DMS153 treated with DMSO at 0.1 percent for 48 hours (cell line): ENCODE data around the gene GLT8D2.
A peak's percentile ranks its signal among the peaks of the same experiment; 100 is the strongest.

Source experiments
- DNase-seq: peaks from one replicate; lab custom pipeline; 2025; ENCODE audit not compliant: unreplicated experiment; lab: John Stamatoyannopoulos, UW

The GLT8D2 gene

DNA sequence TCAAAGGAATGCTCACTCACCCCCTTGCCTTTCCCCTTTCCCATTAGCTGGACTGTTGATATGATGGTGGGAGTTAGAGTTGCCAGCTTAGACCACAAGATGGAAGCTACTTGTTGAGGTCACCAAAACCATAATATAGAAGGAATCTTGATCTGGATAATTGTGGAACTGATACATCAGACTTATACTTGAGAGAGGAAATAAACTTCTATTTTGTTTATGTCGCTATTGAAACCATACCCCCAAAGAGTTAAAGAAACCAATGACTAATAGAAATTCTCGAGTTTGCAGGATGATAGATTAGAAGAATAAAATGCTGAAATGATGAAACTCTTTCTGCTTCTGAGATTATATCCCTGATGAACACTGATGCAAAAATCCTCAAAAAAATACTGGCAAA, 46.4 kb downstream of the GLT8D2 start:
- no peak for DNase-seq

DNA sequence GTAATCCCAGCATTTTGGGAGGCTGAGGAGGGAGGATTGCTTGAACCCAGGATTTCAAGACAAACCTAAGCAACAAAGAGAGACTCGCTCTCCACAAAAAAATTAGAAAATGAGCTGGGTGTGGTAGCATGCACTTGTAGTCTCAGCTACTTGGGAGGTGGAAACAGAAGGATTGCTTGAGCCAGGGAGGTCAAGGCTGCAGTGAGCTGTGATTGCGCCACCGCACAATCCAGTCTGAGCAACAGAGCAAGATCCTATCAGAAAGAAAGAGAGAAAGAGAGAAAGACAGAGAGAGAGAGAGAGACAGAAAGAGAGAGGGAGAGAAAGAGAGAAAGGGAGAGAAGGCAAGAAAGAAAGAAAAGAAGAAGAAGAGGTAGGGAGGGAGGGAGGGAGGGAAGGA, 47.3 kb downstream of the GLT8D2 start:
- no peak for DNase-seq

DNA sequence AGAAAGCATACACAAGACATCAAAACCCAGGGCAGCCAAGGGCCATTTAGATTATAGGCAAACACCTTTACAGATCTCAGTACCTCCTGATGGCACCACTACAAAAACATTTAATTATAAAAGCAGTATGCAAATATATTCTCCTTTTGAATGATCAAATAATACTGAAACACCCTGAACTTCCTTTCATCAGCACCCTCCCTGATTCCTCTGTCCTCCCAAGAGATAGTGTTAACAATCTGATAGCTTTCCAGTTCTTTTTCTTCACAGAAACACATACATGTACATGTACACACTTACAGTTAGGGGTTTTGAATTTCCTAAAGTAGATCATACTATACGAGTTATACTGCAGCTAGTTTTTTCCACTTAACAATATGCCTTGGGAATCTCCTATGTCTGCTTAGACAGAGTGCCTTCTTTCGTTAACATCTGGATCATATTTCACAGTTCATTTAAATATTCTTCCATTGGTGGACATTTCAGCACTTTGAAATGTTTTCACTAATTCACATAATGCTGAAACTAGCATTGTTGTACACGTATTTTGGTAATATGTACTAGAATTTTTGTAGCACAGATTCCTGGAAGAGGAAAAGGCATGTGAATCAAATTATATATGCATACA, 49.1 kb downstream of the GLT8D2 start:
- no peak for DNase-seq

DNA sequence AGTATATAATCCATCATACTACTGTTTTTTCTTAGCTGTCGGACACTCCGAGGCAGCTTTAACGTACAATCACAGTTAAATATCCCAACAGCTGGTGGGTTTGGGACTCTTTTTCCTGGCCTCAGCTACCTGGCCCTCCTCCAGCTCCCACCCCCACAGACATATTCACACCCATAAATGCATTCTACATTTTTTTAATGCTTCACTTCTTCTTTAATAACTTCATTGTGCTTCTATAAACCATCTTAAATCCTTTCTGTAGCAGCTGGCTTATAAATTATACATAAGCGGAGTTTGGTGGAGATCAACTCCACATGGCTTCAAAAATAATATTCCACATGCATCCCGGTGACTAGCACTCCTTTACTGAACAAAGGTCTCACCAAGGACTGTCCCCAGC, 51.0 kb downstream of the GLT8D2 start:
- no peak for DNase-seq

DNA sequence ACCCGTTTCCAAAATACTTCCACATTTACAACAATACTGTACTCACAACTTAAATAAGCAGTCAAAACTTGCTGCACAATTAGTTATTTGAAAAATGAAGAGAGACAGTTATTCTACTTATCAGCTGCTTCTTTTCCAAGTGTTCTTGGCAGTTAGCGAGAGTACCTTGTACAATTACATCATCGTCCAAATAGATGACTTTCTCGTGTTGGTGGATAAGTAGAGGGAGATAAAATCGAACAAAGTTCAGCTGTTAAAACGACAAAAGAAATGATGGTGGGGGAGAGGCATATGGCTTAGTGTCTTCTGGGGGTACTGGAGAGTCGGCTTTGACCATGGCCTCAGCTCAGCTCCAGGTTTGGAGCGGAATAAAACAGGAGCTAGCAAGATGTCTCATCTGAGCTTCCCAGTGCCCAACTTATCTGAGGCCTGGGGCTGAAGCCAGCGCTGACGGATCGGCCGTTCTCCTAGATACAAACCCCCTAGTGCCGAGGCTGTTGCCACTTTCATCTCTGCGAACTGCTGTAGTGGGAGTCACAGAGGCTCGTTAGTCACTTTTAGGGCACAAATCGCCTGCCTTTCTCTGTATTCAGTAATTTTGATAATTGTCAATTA, 52.6 kb downstream of the GLT8D2 start:
- no peak for DNase-seq

DNA sequence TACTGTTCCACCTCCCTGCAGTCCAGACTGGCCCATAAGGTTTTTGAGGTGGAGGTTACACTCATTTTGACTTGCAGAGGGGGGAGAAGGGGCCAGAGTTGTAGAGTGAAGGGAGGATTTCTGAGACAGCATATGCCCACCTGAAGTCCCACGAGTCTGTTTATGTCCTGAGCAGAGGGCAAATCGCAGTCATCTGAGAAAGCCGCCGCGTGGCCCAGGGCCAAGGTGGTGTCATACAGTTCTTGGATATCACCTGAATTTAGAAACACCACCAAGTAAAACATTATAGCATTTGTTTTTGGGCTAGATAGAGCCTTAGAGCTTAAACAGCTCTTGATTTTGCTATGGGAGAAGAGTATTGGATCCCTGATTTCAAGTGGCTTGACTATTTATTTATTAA, 53.4 kb downstream of the GLT8D2 start:
- no peak for DNase-seq

DNA sequence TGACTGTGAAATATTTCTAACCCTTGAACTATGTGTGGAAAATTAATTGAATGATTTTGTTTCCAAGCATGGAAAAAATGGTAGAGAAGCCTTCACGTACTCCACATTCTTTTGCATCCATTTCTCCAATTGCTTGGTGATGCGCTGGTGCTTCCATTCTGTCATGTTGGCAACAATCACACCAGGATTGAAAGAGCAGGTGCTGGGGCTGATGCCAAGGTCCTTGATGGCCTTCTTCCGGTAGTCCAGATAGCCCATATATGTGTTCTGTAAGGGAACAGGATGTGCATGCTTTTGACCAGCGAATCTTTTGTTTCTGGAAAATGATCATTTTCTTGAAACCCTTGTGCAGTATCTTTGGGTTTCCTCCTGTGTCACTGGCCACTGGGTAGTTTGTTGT, 55.8 kb downstream of the GLT8D2 start:
- DNase-seq = no peak

DNA sequence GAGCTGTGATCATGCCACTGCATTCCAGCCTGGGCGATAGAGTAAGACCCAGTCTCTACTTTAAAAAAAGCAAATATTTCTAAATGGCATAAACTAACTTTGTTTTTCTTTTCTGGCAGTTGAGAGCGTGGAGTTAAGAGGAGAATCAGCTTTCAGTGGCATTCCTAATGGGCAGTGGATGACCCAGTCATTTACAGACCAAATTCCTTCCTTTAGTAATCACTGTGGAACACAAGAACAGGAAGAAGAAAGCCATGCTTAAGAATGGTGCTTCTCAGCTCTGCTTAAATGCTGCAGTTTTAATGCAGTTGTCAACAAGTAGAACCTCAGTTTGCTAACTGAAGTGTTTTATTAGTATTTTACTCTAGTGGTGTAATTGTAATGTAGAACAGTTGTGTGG, 63.2 kb downstream of the GLT8D2 start:
- no peak for DNase-seq

DNA sequence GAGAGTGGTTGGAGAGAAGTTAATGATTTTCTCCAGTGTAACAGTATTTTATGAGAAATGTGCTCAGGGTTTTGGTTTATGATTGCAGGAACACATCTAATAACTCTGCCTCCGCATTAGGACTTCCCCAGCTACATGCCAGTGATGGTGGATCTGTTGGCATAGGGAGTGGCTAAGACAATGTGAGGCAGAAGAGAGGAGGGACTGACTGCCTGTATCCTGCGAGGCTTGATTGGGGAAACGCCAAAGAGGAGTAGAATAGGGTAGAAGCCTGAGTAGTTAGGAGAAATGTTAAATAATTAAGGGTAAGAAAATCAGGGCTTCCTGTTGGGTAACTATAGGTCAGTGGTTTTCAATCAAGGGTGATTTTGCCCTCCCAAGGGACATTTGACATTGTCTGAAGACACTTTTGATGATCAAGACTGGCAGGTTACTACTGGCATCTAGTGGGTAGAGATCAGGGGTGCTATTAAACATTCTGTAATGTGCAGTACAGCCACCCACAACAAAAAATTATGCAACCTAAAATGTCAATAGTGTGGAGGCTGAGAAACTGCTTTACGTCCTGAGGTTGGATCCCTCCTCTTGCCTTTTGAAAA, 71.5 kb downstream of the GLT8D2 start:
- DNase-seq = no peak

DNA sequence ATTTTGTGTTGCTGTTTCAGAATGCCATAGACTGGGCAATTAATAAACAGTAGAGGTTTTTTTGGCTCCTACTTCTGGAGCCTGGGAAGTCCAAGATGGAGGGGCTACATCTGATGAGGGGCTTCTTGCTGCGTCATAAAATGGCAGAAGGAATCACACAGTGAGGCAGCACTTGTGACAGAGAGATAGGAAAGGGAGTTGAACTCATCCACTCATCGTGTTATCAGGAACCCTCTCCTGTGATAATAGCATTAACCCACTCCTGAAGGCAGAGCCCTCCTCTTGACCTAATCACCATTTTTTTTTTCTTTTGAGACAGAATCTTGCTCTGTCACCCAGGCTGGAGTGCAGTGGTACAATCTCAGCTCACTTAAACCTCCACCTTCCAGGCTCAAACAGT, 74.6 kb downstream of the GLT8D2 start:
- no peak for DNase-seq

DNA sequence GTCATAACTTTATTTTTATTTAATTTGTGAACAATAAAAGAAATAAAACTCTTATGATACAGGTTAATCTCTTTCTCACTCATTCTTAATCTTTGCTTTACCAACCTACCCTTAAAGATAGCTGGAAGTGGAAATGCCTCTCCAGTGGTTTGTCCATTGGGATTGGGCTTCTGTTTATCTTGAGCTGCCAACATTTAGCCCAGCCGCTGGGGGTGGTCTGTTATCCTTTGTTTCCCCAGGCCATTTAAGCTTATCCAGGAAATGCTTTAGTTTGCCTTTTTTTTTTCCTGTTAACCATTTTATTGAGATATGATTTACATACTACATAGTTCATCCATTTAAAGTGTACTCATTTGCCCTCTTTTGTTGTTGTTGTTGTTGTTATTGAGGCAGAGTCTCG, 76.1 kb downstream of the GLT8D2 start:
- DNase-seq = no peak

DNA sequence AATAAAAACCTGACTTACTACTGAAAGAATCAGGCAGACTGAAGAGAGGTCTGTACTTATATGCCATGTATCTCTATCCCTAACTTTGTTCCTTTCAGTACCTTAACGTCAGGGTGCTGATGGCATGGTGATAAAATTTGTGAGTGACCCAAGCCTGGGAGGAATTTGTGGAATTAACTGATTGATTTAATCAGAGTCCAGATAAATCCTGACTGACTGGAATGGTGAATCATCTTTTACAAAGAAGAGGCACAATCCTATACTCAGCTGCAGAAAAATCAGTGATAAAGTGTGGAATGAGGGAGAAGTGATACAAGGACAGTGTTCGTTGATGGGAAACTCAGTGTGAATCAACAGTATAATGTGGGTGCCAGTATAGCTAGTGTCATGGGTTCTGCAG, 80.6 kb downstream of the GLT8D2 start:
- no peak for DNase-seq

DNA sequence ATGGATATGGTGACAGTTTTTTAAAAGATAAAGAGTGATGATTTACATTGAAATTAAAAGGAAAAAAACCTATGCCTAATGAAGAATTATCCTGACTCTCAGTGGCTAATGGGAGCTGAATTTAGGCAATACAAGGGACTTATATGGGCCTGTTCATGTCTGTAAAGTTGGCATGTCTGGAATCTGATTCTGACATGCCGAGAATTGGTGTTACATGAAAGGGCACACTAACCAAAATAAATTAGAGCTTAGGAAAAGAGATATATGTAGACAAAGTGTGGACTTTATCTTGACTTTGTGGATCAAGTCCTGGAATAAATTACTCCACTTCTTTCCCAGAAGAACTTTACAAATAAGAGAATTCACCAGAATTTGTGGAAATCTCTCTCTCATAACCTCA, 83.3 kb downstream of the GLT8D2 start:
- no peak for DNase-seq

DNA sequence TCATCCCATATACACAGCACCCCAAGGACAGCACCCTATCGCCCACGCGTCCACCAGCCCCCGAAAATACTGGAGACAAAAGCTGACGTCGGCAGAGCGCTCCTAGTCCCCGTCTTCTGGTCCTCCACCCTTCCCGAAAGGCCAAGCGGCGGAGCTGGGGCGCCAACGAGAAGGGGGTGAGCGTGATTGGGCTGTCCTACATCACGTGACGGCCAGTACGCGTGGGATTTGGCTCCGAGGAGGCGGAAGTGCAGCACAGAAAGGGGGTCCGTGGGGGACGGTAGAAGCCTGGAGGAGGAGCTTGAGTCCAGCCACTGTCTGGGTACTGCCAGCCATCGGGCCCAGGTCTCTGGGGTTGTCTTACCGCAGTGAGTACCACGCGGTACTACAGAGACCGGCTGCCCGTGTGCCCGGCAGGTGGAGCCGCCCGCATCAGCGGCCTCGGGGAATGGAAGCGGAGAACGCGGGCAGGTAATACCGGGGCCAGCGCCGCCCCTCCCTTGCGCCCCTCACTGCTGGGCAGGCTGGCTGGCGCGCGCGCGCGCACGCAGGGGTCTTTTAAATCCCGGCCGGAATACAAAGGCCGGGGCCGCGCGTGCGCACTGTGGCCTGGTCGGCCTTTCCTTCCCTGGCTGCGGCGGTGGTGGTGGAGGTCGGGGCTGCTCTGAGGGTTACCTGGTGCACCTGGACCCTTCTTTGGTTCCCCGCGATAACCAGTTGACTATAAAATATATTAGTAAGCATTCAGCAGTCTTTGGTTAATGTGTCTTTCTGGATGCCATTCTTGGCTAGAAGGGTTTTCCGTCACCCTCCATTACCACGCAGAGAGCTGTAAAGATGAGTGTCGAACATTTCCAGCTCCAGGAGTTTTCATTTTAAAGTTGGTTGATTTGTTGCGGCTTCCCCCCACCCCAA, 84.1 kb downstream of the GLT8D2 start, which contains the start of gene TDG:
Gene TDG, plus strand, starts transcription at position 283 of the 915 bp plus-strand sequence. Its CDS starts 166 bp downstream, at position 449.
- peak; percentile 96 for DNase-seq

DNA sequence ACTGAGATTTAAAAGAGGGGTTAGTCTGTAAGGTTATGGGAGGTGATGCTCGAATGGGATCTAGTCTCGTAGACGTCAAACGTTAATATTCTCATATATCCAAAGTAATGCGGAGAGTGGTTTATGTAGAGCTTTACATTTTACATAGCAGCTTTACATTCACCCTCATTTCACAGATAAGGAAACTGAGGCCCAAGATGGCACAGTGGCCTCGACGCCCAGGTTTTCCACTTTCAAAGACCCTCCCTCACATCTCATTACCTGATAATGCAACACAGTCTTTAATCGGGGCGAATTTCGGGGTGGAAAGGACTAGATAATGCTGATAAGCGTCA, 84.8 kb downstream of the GLT8D2 start:
- no peak for DNase-seq

DNA sequence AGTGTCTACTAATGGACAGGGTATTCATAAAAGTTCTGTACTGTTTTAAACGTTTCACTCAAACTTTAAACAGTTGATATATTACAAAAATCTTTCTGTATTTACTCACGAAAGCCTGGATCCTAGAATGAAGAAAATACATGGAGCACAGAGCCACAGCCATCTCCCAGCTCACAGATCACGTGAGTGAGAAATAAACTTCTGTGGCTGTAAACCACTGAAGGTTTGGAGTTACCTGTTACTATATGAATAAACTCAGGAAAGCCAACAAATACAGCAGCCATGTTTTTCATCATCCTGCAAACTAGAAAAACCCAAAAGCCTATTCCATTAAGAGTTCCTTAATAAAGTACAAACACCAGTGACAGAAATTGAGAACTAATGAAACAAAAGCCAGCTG, 85.2 kb downstream of the GLT8D2 start:
- DNase-seq = no peak

DNA sequence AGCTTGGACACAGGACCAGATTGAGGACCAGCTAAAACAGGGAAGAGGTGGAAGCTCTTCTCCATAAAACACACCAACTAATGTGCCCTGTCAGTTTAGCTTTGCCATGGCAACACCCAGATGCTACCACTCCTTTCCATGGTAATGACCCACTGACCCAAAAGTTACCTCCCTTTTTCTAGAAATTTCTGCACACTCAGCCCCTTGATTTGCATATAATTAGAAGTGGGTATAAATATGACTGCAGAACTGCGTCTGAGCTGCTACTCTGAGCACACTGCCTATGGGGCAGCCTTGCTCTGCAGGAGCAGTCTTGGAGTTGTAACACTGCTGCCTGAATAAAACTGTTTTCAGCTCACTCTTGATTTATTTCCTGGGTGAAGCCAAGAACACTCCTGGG, 87.5 kb downstream of the GLT8D2 start:
- no peak for DNase-seq

DNA sequence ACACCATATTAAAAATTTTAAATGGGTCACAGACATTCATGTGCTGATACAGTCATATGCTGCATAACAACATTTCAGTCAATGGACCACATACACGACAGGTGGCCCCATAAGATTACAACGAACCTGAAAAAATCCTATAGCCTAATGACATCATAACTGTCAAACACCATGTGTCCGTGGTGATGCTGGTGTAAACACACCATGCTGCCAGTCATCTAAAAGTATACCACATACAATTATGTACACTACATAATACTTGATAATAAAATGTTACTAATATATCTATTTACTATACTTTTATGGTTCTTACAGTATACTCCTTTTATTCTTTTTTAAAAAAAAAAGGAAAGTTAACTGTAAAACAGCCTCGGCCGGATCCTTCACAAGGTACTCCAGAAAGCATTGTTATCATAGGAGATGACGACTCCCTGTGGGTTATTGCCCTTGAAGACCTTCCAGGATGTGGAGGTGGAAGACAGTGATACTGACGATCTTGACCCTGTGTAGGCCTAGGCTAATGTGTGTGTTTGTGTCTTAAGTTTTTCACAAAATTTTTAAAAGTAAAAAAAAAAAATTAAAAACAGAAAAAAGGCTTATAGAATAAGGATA, 89.3 kb downstream of the GLT8D2 start:
- no peak for DNase-seq

DNA sequence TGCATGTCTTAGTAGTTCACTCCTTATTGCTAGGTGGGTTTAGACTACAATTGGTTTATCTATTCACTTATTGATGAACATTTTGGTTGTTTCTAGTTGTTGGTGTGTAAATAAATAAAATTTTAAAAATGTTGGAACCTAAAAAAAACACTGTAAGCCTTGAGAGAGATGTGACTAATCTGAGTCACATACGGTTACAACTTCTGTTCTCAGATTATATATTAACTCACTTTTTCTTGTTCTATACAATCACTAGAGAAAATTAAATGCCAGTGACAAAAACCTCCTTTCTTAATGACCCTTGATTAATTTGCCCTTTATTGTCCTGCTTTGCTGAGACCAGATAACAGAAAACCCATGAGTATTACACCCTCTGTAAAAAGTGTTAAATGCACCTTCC, 91.4 kb downstream of the GLT8D2 start:
- DNase-seq = no peak

DNA sequence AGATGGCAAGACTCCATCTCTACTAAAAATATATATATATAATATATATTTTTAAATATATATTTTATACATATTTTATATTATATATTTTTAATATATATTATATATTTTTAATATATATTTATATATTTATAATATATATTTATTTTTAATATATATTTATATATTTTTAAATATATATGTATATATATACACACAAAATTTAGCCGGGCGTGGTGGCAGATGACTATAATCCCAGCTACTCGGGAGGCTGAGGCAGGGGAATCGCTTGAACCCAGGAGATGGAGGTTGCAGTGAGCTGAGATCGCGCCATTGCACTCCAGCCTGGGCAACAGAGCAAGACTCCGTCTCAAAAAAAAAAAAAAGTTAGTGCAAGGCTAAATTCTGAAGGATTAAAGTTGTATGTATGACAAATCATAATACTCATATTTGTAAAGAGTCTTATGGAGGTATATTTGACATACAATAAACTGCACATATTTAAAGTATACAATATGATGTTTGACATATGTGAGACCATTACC, 92.1 kb downstream of the GLT8D2 start:
- DNase-seq = no peak

DNA sequence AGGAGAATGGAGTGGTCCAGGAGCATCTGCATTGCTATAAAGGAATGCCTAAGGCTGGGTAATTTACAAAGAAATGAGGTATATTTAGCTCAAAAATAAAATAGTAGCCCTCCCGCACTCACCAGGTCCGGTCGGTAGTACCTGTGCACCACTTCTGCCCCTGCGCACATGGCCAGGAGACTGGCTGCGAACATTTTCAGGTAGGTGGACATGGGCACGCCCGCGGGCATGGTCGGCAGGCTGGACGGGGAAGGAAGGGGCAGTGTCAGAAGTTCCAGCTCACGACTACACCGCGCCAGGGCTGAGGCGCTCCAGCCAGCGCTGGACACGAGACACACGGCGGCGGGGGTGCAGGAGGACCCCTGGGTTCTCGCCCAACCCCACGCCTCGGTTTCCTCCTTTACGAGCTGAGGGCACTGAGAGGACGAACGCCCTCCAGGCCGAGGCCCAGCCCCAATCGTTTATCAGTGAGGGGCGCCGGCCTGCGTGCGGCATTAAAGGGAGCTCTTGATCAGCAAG, 93.4 kb downstream of the GLT8D2 start:
- no peak for DNase-seq
